SH-SY5Y (cell line): ENCODE measurements around the gene HMOX1.

ENCODE experiments used
- GATA2 ChIP-seq: IDR thresholded peaks from 2 replicates; pipeline ENCODE4 v1.6.1; 2011; ENCODE audit warnings: mild to moderate bottlenecking, low read depth, low read length
- GATA3 ChIP-seq: IDR thresholded peaks from 2 replicates; pipeline ENCODE4 v1.6.1; 2011; ENCODE audit warnings: low read depth, mild to moderate bottlenecking, low read length, moderate library complexity

- TF ChIP-seq GATA2, result no peak
- no peak for TF ChIP-seq GATA3
These were observed 36.7 kb downstream of the HMOX1 start for GRCh38 chr22:35417606-35418005.
